PC-9 (cell line): ENCODE results near the gene HHAT. TPM values are rescaled to one million over a fixed set of nuclear protein-coding genes. Genes with fewer than 3 reads are reported as not detected.

Experiments
- BruUV-seq: library from RNA; stranded (reverse); fragments of 400-500 nt; replicated peaks from 2 replicates; lab custom pipeline; 2021; lab: Mats Ljungman, UMichigan
- CTCF ChIA-PET: fragments of 300-600 bp; sonication (Branson Sonifier 250); formaldehyde crosslinking; loops from one replicate; lab custom pipeline; 2022; ENCODE audit warnings: antibody characterized with exemption; lab: Charles Lee
- POLR2A ChIA-PET: fragments of 300-600 bp; sonication (Branson Sonifier 250); formaldehyde crosslinking; loops from one replicate; lab custom pipeline; 2022; ENCODE audit warnings: antibody characterized with exemption; ENCODE audit not compliant: unreplicated experiment; lab: Charles Lee
- DNase-seq, 2 experiments: peaks; one replicate each; pipeline versions ENCODE4 v3.0.0 to v3.0.0-alpha.2; 2015 to 2022; ENCODE audit warnings: mixed read lengths in 1 of 2
- H2AFZ ChIP-seq: fragments of 200-600 bp; sonication (generic); 2 replicates; pipeline ENCODE4 v1.8.1; 2017; ENCODE audit warnings: antibody characterized with exemption
- H3F3A ChIP-seq: fragments of 200-600 bp; sonication (generic); 2 replicates; pipeline ENCODE4 v1.8.1; 2017; ENCODE audit warnings: antibody characterized with exemption, mild to moderate bottlenecking, low read depth; ENCODE audit not compliant: insufficient read depth
- H3K27ac ChIP-seq: fragments of 200-600 bp; sonication (generic); 2 replicates; pipeline ENCODE4 v1.6.1; 2016; ENCODE audit warnings: mixed run types
- H3K27me3 ChIP-seq: fragments of 200-600 bp; sonication (generic); 2 replicates; pipeline ENCODE4 v1.6.1; 2016; ENCODE audit warnings: low read depth, mixed run types; ENCODE audit not compliant: insufficient read depth
- H3K36me3 ChIP-seq: fragments of 200-600 bp; sonication (generic); 2 replicates; pipeline ENCODE4 v1.6.1; 2016; ENCODE audit warnings: low read depth, mixed run types
- H3K4me1 ChIP-seq: fragments of 200-600 bp; sonication (generic); replicated peaks from 2 replicates; pipeline ENCODE4 v1.6.1; 2016; ENCODE audit warnings: mixed run types; ENCODE audit not compliant: insufficient read depth
- H3K4me2 ChIP-seq: fragments of 200-600 bp; sonication (generic); 2 replicates; pipeline ENCODE4 v1.6.1; 2017; ENCODE audit warnings: mixed run types
- H3K4me3 ChIP-seq: fragments of 200-600 bp; sonication (generic); 2 replicates; pipeline ENCODE4 v1.6.1; 2016; ENCODE audit warnings: mixed run types
- H3K79me2 ChIP-seq: fragments of 200-600 bp; sonication (generic); 2 replicates; pipeline ENCODE4 v1.6.1; 2017; ENCODE audit warnings: low read depth, mixed run types
- H3K9me2 ChIP-seq: fragments of 200-600 bp; sonication (generic); 2 replicates; pipeline ENCODE4 v1.8.1; 2017; ENCODE audit warnings: mild to moderate bottlenecking; ENCODE audit not compliant: insufficient read depth
- H3K9me3 ChIP-seq: fragments of 200-600 bp; sonication (generic); 2 replicates; pipeline ENCODE4 v1.8.1; 2016; ENCODE audit warnings: low read depth; ENCODE audit not compliant: insufficient read depth
- H4K20me1 ChIP-seq: fragments of 200-600 bp; sonication (generic); 2 replicates; pipeline ENCODE4 v1.8.1; 2017; ENCODE audit not compliant: insufficient read depth
- EZH2 ChIP-seq: fragments of 200-600 bp; sonication (generic); IDR thresholded peaks from 2 replicates; pipeline ENCODE4 v1.8.0; 2017; ENCODE audit warnings: antibody characterized with exemption, low read depth
- intact Hi-C: fragments of 100-400 bp; cut with micrococcal nuclease; formaldehyde crosslinking; loops from one replicate; pipeline ENCODE4 v1.10.0; 2022; ENCODE audit not compliant: unreplicated experiment
- total RNA-seq: library from RNA; stranded (reverse); gene quantifications from 2 replicates; pipeline ENCODE4 v1.2.3, GENCODE V29; 2021
- TF ChIP-seq, protein P1 (sequence below): fragments of 200-600 bp; sonication (generic); conservative IDR thresholded peaks from 2 replicates; pipeline ENCODE4 v1.6.1; 2017; ENCODE audit warnings: mixed run types, antibody characterized with exemption, mild to moderate bottlenecking, moderate library complexity

HHAT gene
- total RNA-seq, 1 experiment from 2014 or later = 5.3 TPM

DNA sequence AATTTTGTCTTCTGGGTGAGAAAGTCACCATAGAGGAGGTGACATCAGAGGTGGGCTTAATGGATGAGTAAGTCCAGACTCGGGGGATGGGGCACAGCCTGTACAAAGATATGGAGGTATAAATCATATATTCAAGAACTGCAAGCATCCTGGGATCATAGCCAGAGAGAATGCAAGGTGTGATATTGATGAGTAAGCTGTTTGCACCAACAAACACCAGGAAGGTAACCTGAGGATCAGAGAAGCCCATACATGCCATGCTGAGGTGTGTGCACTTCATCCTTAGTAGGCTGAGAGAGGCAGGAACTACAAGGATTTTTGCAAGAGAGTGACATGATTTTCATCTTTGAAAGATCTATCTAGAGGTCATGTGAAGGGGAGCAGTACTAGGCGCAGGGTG, 306.4 kb downstream of the HHAT start:
- Histone ChIP-seq H3K9me2 (no peaks in the 10 kb centered on the region), H3F3A (no peaks in the 10 kb centered on the region), H3K4me3 (no peak overlapping the region), H3K9me3 (no peaks in the 10 kb centered on the region), H2AFZ (no peak overlapping the region), H3K4me1 (no peaks in the 10 kb centered on the region), H3K36me3 (no peaks in the 10 kb centered on the region), H3K79me2 (no peaks in the 10 kb centered on the region), H3K27ac (no peak overlapping the region), H4K20me1 (no peaks in the 10 kb centered on the region), H3K27me3 (no peaks in the 10 kb centered on the region), H3K4me2 (no peak overlapping the region)
- no peak for DNase-seq
- POLR2A ChIA-PET = no interaction called here
- no peak for TF ChIP-seq EZH2
- TF ChIP-seq, protein P1, sequence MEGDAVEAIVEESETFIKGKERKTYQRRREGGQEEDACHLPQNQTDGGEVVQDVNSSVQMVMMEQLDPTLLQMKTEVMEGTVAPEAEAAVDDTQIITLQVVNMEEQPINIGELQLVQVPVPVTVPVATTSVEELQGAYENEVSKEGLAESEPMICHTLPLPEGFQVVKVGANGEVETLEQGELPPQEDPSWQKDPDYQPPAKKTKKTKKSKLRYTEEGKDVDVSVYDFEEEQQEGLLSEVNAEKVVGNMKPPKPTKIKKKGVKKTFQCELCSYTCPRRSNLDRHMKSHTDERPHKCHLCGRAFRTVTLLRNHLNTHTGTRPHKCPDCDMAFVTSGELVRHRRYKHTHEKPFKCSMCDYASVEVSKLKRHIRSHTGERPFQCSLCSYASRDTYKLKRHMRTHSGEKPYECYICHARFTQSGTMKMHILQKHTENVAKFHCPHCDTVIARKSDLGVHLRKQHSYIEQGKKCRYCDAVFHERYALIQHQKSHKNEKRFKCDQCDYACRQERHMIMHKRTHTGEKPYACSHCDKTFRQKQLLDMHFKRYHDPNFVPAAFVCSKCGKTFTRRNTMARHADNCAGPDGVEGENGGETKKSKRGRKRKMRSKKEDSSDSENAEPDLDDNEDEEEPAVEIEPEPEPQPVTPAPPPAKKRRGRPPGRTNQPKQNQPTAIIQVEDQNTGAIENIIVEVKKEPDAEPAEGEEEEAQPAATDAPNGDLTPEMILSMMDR = no peak
- CTCF ChIA-PET = no interaction called here
- no TSS peak for BruUV-seq
- intact Hi-C loops = no loop called here

DNA sequence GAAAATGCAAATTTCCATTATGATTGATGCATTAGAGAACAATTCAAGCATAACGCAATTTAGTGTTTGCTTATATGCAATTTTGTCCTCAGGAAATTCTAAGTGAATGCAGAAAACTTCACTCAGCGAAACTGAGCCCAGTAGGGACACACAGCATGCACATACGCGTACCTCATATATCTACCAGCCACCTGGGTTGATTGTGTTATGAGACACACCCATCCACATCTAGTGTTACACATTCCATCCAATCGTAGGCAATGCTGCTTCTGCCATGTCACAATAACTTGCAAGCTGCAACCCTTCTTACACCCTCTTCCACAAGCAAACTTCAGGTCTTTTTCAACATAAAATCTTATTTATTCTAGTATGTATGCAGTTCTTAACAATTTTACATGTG, 312.9 kb downstream of the HHAT start:
- BruUV-seq = no TSS peak
- POLR2A ChIA-PET = no interaction called here
- CTCF ChIA-PET = no interaction called here

DNA sequence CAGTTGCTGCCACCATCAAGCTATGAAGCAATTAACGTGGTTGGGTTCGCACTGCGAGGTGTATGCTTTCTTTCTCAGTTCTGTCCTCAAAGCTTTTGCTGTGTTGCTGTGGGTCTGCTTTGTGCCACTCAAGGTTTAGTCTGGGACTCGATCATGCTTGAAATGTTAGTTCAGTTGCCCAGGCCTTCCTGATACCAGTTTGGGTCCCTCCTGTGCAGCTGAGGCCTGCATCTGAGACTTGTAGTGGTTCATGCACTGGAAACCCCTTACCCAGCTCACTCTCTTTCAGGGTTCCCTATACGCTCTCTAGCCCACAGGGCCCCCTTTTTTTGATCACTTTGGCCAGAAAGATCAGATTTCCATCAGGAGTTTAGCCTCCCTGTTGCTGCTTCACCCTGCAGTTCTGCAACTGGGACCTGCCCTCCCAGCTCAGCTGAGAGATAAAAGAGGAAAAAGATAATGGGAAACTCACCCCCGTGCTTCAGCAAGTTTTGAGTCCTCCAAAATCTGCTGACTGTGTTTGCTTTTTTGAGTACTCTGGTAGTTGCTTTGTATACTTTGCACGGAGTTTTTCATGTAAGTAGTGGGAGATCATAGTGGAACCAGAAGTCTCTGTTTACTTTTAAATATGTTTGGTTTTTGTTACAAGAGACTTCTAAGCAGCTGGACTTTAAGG, 317.0 kb downstream of the HHAT start:
- intact Hi-C loops = no loop called here
- no peaks in the 10 kb centered on the region for H3K9me2 ChIP-seq
- H3K27ac ChIP-seq = no peak overlapping the region
- POLR2A ChIA-PET = no interaction called here
- H3K4me2 ChIP-seq = no peak overlapping the region
- H3K36me3 ChIP-seq = no peaks in the 10 kb centered on the region
- H4K20me1 ChIP-seq = no peaks in the 10 kb centered on the region
- H3K4me3 ChIP-seq = no peak overlapping the region
- H3K4me1 ChIP-seq = no peaks in the 10 kb centered on the region
- CTCF ChIA-PET = no interaction called here
- no peaks in the 10 kb centered on the region for H3K27me3 ChIP-seq
- no peaks in the 10 kb centered on the region for H3K79me2 ChIP-seq
- H3F3A ChIP-seq = no peaks in the 10 kb centered on the region
- no peaks in the 10 kb centered on the region for H3K9me3 ChIP-seq
- DNase-seq = no peak
- H2AFZ ChIP-seq = no peak overlapping the region
- no TSS peak for BruUV-seq
- TF ChIP-seq EZH2 = no peak
- TF ChIP-seq, protein P1 = no peak

More for the DNA sequence above, 312.9 kb downstream of the HHAT start:
- H3K27me3 ChIP-seq = no peaks in the 10 kb centered on the region
- H4K20me1 ChIP-seq = no peaks in the 10 kb centered on the region
- H3K27ac ChIP-seq = no peak overlapping the region
- no peaks in the 10 kb centered on the region for H3K79me2 ChIP-seq
- H3K9me3 ChIP-seq = no peaks in the 10 kb centered on the region
- no peak for DNase-seq
- no peaks in the 10 kb centered on the region for H3K9me2 ChIP-seq
- H3K4me3 ChIP-seq = no peak overlapping the region
- no peaks in the 10 kb centered on the region for H3K4me1 ChIP-seq
- H3F3A ChIP-seq = no peaks in the 10 kb centered on the region
- no peaks in the 10 kb centered on the region for H3K36me3 ChIP-seq
- no peak overlapping the region for H2AFZ ChIP-seq
- intact Hi-C loops = no loop called here
- H3K4me2 ChIP-seq = no peak overlapping the region
- TF ChIP-seq EZH2 = no peak
- TF ChIP-seq, protein P1 = no peak
